GM19463 (cell line): Measurements from ENCODE around the gene AP1S1.

Source experiments
- ATAC-seq: cut with Tn5 transposase; IDR thresholded peaks from one replicate; pipeline ENCODE4 v1.9.1; 2021; ENCODE audit warnings: mild to moderate bottlenecking, moderate library complexity; ENCODE audit not compliant: unreplicated experiment

AP1S1 gene

GRCh38 chr7:101169838-101170551 is 15.7 kb downstream of the AP1S1 start:
- ATAC-seq: no peak

DNA sequence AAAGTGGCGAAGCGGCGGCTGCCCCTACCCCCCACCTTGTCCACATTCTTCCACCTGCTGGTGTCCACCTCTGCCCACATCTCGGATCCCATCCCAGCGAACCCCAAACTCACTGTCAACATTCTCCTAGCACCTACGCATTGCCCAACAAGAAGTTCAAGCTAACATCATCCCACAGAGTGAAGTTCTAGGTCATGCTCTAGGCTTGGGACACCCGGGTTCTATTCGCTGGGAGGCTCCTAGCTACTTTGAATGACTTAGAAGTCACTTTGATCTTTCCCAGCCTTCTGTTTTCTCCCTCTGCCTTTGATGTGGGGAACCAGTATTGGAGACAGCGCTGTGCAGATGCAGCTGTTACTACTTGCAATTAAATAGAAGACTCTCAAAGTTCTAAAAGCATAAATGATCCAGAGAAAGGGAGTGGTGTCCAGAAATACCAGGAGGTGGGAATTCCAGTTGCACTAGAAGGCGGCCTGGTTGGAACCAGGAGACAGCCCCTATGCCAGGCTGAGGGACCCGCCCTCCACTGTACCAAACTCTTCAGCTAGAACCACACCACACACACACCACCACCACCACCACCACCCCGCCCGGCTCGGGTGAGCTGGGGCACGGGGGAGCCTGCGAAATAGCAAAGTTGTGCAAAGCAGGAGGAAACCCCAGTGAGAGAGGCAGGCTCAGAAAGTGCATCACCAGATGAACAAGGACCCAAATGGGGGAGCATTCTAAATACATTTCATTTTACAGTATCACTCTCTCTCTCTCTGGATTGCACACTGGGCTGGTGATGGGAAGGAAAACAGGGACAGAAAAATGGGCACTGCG is 16.6 kb downstream of the AP1S1 start:
- ATAC-seq: no peak

DNA sequence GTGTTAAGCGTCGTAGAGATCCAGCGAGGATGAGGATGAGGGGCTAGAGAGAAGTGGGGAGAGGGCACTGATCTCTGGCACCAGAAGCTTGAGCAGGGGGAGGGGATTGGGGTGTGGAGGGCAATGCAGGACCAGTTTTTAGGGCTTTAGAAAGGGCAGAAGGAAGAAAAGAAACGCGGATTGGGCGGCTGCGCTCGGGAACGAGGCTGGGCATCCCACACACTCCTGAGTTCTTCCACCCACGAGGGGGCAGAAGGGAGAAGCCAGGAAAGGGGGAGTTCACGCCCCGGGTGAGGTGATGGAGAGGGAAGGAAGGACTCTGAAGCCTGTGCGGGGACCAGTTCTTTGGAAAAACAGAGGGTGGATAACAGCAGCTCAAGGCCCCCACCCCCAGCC is 17.2 kb downstream of the AP1S1 start:
- ATAC-seq: no peak

DNA sequence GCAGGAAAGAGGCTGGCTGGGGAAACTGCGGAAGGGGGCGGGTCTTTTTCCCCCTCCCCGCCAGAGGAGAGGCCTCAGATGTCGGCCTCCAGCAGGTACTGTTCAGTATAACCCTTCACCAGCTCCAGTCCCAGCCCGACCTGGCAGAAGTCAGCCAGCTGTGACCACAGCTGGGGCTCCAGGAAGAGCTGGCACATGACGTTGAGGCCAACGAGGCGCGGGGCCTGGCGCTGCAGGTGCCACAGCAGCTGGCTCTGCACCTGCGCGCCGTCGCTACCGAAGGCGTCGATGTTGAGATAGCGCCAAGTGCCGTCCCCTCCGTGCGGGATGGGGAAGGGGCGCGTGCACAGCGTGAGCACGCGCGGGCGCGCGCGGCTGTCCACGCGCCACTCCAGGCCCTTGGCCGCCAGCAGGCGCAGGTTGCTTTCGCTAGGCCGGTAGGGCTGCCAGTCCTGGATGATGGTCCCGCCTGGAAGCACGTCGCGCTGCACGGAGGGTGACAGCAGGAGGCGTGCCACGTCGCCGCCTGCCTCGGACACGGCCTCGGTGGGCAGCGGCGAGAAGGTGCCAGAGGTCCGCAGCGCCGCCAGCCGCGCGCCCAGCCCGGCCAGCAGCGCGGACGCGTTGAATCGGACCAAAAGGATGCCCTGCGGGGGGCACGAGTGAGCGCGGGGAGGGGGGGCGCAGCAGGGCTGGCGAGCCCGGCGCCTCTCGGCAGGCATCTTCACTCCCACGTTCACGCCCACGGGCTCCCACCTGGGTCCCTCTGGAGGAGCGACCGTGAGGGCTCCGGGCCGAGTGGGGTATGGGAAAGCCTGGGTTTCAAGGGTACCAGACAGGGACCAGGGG is 18.0 kb downstream of the AP1S1 start:
- no peak for ATAC-seq

DNA sequence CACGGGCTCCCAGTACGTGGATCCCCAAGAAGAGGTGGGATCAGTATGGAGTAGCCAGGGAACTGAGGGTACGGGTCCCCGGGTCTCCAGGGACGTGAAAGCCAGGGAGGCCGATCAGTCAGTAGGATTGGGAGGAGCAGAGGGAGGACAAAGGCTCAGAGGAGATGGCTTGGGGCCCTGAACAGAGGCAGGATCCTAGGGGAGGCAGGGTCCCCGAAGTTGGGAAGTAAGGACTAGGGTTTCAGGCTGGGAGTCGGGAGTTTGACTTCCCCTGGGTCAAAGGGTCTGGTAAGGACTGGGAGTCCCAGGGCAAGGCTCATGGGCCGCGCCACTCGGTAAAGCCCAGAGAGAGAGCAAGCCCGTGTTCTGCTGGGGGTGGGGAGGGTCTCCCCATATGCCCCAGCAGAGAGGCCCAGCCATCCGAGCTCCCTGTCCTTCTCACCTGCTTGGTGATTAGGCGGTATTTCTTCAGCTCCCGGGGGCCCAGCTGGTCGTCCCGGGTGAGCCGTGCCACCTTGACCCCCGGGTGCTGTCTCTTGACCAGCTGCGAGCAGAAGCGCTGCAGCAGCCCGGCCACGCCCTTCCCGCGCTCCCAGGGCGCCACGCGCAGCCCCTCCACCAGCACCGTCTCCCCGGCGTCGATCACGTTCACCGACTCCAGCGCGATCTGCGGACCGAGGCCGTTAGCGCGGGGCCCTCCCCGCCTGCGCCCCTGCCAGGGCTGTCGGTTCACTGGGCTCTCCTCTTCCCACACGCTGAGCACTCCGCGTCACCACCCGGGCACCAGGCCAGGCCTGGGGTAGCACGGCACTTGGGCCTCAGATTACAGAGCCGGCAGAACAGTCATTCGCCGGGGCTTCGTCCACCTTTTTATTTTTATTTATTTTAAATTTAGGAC is 18.8 kb downstream of the AP1S1 start:
- ATAC-seq: no peak

DNA sequence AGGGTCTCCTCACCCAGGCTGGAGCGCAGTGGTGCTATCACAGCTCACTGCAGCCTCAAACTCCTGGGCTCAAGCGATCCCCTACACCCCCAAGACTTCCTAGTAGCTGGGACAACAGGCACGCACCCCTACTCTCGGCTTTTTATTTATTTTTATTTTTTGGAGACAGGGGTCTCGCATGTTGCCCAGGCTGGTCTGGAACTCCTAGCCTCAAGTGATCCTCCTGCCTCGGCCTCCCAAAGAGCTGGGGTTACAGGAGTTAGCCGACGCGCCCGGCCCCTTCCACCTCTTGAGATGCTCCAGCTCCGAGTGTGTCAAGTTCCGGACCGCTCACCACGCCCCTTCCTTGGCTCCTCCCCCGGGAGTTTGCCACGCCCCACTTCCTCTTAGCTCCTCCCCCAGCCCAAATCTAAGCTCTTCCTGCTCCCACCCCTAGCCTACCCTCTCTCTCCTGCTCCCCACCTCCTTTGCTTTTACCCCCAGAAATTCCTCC is 19.5 kb downstream of the AP1S1 start:
- no peak for ATAC-seq

DNA sequence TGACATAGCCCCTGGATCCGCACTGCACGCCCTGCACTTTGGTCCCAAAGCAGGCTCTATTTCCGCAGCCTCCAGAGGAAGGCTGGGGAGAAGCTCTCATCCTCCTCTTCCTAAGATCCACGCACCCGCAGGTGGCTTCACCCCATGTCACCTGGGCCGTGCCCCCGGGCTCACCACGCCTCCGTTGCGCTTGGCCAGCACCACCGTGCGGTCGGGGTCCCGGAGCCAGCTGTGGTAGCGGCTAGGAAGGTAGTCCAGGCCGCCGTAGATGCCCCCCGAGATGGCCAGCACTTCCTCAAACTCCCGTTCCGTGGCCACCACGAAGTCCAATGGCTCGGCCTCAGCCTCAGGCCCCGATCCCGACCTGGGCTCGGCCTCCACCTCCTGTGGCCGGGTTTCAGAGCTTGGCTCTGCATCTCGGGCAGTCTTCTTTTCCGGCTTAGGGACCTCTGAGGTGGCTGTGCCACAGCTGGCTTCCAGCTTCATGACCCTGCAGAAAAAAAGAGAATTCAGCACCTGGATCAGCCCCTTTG is 20.1 kb downstream of the AP1S1 start:
- ATAC-seq: no peak

GRCh38 chr7:101175664-101176063 is 21.4 kb downstream of the AP1S1 start:
- ATAC-seq: no peak

DNA sequence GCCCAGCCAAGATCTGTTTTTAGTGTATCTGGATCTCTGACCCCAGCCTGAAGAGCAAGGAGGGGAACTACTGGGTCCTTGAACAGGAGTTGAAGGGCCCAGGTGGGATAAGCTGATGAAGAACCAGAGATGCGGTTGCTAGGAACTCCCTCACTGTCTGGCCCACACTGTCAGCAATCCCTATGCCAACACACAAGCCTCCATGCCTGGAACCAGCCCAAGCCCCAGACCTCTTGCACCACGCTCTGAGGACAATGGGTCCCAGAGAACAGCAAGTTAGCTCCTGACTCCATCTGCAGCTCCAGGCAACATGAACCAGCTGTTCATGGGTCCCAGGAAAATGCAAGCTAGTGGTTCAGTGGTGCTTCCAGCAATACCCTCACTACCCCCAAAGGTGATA is 23.4 kb downstream of the AP1S1 start:
- no peak for ATAC-seq

DNA sequence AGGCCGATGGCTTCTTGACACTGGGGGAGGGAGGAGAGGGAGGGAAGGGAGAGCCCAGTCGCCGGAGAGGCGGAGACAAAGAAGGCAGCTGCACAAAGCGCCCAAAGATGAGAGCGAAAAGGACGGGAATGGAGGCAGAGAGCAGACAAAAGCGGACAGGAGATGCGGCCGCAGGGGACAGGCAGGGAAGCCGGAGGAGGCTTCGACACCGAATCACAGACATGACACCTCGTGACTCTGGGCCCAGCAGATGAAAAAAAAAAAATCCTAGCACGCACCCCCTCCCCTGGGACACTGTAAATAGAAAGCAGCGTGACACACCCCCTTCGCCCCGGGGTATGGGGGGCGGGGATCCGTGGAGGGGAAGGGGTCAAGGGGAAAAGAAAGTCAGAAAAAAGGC is 24.8 kb downstream of the AP1S1 start:
- ATAC-seq: no peak

- no peak for ATAC-seq
Measured at GRCh38 chr7:101179713-101180112, 25.4 kb downstream of the AP1S1 start.

DNA sequence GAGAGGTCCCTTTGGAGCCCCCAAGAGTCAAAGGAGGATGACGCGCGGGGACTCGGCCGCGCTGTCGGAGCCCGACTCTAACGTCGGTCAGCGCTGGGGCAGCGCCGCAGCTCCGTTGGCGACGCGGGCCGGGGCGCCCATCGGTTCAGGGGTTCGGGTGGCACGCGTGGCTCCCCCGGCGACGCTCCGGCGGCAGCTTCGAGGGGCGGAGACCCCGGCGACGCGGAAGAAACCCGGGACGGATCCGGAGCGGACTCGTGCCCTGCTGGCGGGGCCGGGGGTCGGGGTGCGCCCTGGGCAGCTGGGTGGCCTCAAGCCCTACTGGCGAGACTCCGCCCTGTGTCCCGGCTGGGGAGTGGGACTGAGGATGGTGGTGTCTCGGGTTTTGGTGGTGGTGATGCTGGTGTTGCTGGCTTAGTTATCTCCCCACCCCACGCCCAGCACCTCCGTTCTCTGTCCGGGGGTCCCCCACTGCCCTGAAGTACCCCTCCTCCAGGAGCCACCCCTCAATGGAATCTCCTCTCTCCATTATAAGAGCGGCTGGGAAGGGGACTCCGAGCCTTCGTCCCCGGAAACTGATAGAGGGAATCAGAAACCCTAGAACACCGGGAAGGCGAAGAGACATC is 26.0 kb downstream of the AP1S1 start, which contains the start of gene NAT16:
Gene NAT16 (minus strand): TSS at position 164 of the 626 bp plus-strand sequence. CDS start 5,486 bp downstream, outside the sequence.
- ATAC-seq: no peak

DNA sequence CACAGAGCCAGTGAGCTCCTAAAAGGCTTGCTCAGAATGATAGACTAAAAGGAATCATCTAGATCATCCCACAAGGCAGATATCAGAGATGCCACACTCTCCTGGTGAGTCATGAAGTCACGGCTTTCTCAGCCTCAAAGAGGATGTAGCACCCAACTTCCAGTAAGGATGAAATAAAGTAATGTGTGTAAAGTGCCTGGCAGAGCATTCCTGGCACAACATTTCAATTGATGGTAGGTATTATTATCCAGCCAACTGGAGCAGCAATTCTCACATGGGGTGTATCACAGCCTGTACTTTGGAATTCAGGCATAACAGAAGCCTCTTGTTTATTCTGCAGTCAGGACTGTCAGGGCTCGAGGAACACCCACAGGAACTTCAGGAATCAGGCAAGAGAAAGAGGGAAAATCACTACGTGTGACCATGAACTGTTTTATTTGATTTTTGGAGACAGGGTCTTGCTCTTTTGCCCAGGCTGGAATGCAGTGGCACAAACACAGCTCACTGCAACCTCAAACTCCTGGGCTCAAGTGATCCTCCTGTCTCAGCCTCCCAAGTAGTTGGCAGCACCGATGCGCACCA is 31.1 kb downstream of the AP1S1 start:
- no peak for ATAC-seq

GRCh38 chr7:101186194-101186593 is 31.9 kb downstream of the AP1S1 start:
- ATAC-seq: no peak

DNA sequence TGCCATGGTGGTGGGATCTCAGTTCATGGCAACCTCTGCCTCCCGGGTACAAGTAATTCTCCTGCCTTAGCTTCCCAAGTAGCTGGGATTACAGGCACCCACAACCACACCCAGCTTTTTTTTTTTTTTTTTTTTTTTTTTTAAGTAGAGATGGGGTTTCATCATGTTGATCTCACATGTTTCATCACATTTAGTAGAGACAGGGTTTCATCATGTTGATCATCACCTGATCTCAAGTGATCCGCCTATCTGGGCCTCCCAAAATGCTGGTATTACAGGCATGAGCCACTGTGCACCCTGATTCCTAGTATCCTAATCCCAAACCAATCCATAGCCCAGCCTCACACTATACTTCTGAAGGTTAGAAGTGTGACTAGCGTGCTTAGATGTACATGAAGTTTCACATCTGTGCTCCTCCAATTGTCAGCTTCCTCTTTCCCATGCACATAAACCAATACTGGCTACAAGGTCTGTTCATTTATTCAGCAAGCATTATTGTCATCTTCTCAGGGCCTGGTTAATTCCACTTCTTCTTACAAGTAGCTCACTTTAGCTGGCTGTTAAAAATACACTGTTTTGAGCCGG is 32.7 kb downstream of the AP1S1 start:
- ATAC-seq: no peak

GRCh38 chr7:101189109-101189508 is 34.8 kb downstream of the AP1S1 start:
- ATAC-seq: no peak

DNA sequence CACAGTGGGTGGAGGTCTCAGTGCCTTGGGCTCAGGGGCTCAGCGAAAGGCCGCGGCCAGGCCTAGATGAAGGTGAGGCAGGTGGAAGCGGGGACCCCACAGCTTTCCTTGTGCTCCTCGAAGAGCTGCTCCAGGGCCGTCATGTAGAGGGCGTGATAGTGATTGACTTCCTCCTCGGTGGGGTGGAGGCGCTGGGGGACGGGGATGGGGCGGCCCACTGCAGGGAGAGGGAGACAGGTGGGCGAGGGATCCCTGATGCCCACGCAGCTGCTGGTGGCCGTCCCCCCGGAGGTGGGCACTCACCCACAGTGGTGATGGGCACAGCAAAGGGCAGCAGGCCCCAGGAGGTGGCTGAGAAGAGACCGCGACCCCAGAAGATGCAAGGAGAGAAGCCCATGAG is 41.6 kb downstream of the AP1S1 start:
- ATAC-seq: no peak

- ATAC-seq: no peak
Measured at GRCh38 chr7:101197991-101198390, 43.7 kb downstream of the AP1S1 start.

- no peak for ATAC-seq
Measured at GRCh38 chr7:101198476-101198875, 44.2 kb downstream of the AP1S1 start.
